Fibroblast of lung (primary cell): ENCODE measurements around the gene CRB1.

ENCODE experiments used
- EZH2 ChIP-seq: IDR thresholded peaks from 2 replicates; pipeline ENCODE4 v1.5.1; 2012; ENCODE audit warnings: low read length, control low read depth, mild to moderate bottlenecking; ENCODE audit errors: missing control alignments
- TF ChIP-seq, protein P1 (sequence below), 2 donors: IDR thresholded peaks in 1 of 2; conservative IDR thresholded peaks in 1 of 2; 1 replicate in 1 of 2; 2 replicates in 1 of 2; pipeline ENCODE4 v1.5.1; 2011 to 2012; ENCODE audit warnings: low read length in 2 of 2, control low read depth in 1 of 2, inconsistent platforms in 1 of 2, low read depth in 1 of 2, mild to moderate bottlenecking in 1 of 2

DNA sequence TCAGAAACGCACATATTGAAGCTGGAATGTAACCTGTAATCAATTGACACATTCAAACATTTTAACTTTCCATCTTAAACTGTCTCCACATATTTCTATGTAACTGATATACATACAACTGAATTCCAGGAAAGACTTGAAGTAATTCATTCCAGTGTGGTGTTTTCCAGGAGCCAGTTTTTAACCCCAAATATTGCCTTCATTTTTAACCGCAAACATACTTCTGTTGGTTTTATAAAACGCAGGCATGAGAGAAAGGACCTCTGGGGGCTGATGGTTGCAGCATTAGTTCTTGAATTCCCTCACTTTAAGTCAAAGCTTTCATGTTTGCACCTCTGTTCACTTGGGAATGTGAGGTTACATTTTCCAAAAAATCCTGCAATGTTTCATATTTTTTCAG, 204.1 kb downstream of the CRB1 start:
- TF ChIP-seq, protein P1, sequence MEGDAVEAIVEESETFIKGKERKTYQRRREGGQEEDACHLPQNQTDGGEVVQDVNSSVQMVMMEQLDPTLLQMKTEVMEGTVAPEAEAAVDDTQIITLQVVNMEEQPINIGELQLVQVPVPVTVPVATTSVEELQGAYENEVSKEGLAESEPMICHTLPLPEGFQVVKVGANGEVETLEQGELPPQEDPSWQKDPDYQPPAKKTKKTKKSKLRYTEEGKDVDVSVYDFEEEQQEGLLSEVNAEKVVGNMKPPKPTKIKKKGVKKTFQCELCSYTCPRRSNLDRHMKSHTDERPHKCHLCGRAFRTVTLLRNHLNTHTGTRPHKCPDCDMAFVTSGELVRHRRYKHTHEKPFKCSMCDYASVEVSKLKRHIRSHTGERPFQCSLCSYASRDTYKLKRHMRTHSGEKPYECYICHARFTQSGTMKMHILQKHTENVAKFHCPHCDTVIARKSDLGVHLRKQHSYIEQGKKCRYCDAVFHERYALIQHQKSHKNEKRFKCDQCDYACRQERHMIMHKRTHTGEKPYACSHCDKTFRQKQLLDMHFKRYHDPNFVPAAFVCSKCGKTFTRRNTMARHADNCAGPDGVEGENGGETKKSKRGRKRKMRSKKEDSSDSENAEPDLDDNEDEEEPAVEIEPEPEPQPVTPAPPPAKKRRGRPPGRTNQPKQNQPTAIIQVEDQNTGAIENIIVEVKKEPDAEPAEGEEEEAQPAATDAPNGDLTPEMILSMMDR (conservative IDR thresholded peaks at IDR 0.05 in 1 of 2, IDR thresholded peaks at IDR 0.05 in 1 of 2; ENCODE audit: low read depth in 1 of 2, low read length in 2 of 2), result no peak
- TF ChIP-seq EZH2, result no peak
